COLO829 (cell line): ENCODE results near the gene AACS.
"Not testable (repeated sequence)": the region's sequence is repeated elsewhere in the genome, so short reads cannot be mapped to it uniquely, and the experiment has no call there.

ENCODE experiments used
- DNase-seq: peaks from one replicate; pipeline ENCODE4 v3.0.0; 2012; ENCODE audit warnings: low spot score

The AACS gene

GRCh38 chr12:125092108-125092871, 27.1 kb downstream of the AACS start:
- DNase-seq = no peak

GRCh38 chr12:125092872-125093680, 27.8 kb downstream of the AACS start:
- DNase-seq = no peak

- no peak for DNase-seq
These were observed 28.6 kb downstream of the AACS start for GRCh38 chr12:125093681-125094330.

- DNase-seq = no peak
These were observed 31.7 kb downstream of the AACS start for GRCh38 chr12:125096894-125097293.

- DNase-seq = no peak
These were observed 32.2 kb downstream of the AACS start for GRCh38 chr12:125097427-125097826.

- no peak for DNase-seq
These were observed 33.6 kb downstream of the AACS start for GRCh38 chr12:125098676-125099408.

GRCh38 chr12:125099409-125099782, 34.2 kb downstream of the AACS start:
- no peak for DNase-seq

GRCh38 chr12:125100551-125101434, 35.6 kb downstream of the AACS start:
- DNase-seq = no peak

GRCh38 chr12:125104982-125105381, 39.7 kb downstream of the AACS start:
- DNase-seq = no peak

- DNase-seq = no peak
These were observed 40.4 kb downstream of the AACS start for GRCh38 chr12:125105600-125105999.

- no peak for DNase-seq
These were observed 45.6 kb downstream of the AACS start for GRCh38 chr12:125110641-125111360.

- no peak for DNase-seq
These were observed 46.2 kb downstream of the AACS start for GRCh38 chr12:125111403-125111802.

GRCh38 chr12:125112614-125113013, 47.4 kb downstream of the AACS start:
- not testable (repeated sequence) for DNase-seq

GRCh38 chr12:125113263-125113662, 48.0 kb downstream of the AACS start:
- no peak for DNase-seq

- no peak for DNase-seq
These were observed 48.6 kb downstream of the AACS start for GRCh38 chr12:125113789-125114188.

GRCh38 chr12:125114365-125115141, 49.3 kb downstream of the AACS start:
- DNase-seq = no peak

- no peak for DNase-seq
These were observed 55.3 kb downstream of the AACS start for GRCh38 chr12:125120566-125120965.

GRCh38 chr12:125121106-125121505, 55.9 kb downstream of the AACS start:
- no peak for DNase-seq

GRCh38 chr12:125122668-125123067, 57.4 kb downstream of the AACS start:
- no peak for DNase-seq
